ENCODE measurements around the gene MOCS3.

Gene MOCS3

DNA sequence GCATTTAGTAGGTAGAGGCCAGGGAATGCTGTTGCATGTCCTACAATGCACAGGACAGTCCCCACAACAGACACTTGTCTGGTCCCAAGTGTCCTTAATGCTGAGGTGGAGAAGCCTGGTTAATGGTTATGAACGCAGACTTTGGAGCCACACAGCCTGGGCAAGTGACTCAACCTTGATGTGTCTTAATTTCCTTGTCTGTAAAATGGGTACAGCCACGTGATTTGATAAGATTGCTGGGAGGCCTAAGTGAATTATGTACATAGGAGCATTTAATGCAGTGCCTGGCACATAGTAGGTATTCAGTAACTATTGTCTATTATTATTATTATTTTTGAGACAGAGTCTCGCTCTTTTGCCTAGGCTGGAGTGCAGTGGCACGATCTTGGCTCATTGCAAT, 52.9 kb downstream of the MOCS3 start:
- no peak for DNase-seq (ENCODE audit: low read depth, low spot score)

DNA sequence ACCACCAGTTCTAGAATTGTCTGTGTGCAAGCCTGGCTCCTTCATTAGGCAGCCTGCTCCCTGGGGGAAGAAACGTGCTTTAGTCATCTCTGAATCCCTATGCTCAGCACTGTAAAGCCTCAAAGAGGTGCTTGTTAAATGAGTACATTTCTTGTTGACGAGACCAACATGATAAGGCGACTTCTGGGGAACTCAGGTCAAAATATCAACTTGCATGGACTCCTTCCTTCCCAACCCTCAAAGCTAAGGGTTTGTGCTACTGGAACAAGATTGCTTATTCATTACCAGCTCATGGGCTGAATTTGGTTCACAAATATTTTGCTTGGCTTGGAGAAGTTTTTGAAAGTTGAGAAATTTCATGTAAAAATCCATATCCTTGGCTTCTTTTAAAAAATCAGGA, 53.7 kb downstream of the MOCS3 start:
- DNase-seq (ENCODE audit: low read depth, low spot score): no peak
